Choroid plexus epithelial cell (primary cell): Measurements from ENCODE around the gene VSTM2B.

Source experiments
- DNase-seq: peaks from one replicate; pipeline ENCODE4 v3.0.0-alpha.2; 2010; ENCODE audit warnings: low read depth
- H3K4me3 ChIP-seq: 2 replicates; pipeline ENCODE4 v1.5.1; 2011; ENCODE audit warnings: low read depth, mild to moderate bottlenecking, control low read depth, low read length, moderate library complexity
- CTCF ChIP-seq: conservative IDR thresholded peaks from 2 replicates; pipeline ENCODE4 v1.5.1; 2011; ENCODE audit warnings: low read depth, mild to moderate bottlenecking, control low read depth, inconsistent platforms, low read length, moderate library complexity

VSTM2B gene

GRCh38 chr19:29535984-29536508, 10.3 kb downstream of the VSTM2B start:
- no peak for DNase-seq
- no peak overlapping the region for H3K4me3 ChIP-seq
- TF ChIP-seq CTCF = no peak

GRCh38 chr19:29537181-29537580, 11.4 kb downstream of the VSTM2B start:
- DNase-seq = no peak
- TF ChIP-seq CTCF = no peak
- no peak overlapping the region for H3K4me3 ChIP-seq

- no peak for DNase-seq
- no peak overlapping the region for H3K4me3 ChIP-seq
- no peak for TF ChIP-seq CTCF
These were observed 11.8 kb downstream of the VSTM2B start for GRCh38 chr19:29537601-29538000.

GRCh38 chr19:29538146-29538545, 12.4 kb downstream of the VSTM2B start:
- DNase-seq = no peak
- TF ChIP-seq CTCF = no peak
- no peak overlapping the region for H3K4me3 ChIP-seq

GRCh38 chr19:29538651-29539050, 12.9 kb downstream of the VSTM2B start:
- no peak for DNase-seq
- H3K4me3 ChIP-seq = no peak overlapping the region
- TF ChIP-seq CTCF = no peak

- H3K4me3 ChIP-seq = no peak overlapping the region
- TF ChIP-seq CTCF = no peak
- no peak for DNase-seq
These were observed 13.3 kb downstream of the VSTM2B start for GRCh38 chr19:29539131-29539530.

GRCh38 chr19:29539670-29540069, 13.9 kb downstream of the VSTM2B start:
- no peak for TF ChIP-seq CTCF
- DNase-seq = no peak
- no peak overlapping the region for H3K4me3 ChIP-seq
